ENCODE measurements around the gene ZNF497.

Gene ZNF497

GRCh38 chr19:58374200-58374599 lies 11.6 kb upstream of the ZNF497 start:
- DNase-seq (ENCODE audit: low read depth in 2 of 2) = peak in 1 of 2 donors; percentile 45
- TF ChIP-seq, protein P1, sequence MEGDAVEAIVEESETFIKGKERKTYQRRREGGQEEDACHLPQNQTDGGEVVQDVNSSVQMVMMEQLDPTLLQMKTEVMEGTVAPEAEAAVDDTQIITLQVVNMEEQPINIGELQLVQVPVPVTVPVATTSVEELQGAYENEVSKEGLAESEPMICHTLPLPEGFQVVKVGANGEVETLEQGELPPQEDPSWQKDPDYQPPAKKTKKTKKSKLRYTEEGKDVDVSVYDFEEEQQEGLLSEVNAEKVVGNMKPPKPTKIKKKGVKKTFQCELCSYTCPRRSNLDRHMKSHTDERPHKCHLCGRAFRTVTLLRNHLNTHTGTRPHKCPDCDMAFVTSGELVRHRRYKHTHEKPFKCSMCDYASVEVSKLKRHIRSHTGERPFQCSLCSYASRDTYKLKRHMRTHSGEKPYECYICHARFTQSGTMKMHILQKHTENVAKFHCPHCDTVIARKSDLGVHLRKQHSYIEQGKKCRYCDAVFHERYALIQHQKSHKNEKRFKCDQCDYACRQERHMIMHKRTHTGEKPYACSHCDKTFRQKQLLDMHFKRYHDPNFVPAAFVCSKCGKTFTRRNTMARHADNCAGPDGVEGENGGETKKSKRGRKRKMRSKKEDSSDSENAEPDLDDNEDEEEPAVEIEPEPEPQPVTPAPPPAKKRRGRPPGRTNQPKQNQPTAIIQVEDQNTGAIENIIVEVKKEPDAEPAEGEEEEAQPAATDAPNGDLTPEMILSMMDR (IDR thresholded peaks at IDR 0.05; ENCODE audit: low read depth, low read length) = no peak
- no peak overlapping the region for H3K4me3 ChIP-seq (replicated peaks in 1 of 2; ENCODE audit: low read depth in 2 of 2, low read length in 2 of 2)

DNA sequence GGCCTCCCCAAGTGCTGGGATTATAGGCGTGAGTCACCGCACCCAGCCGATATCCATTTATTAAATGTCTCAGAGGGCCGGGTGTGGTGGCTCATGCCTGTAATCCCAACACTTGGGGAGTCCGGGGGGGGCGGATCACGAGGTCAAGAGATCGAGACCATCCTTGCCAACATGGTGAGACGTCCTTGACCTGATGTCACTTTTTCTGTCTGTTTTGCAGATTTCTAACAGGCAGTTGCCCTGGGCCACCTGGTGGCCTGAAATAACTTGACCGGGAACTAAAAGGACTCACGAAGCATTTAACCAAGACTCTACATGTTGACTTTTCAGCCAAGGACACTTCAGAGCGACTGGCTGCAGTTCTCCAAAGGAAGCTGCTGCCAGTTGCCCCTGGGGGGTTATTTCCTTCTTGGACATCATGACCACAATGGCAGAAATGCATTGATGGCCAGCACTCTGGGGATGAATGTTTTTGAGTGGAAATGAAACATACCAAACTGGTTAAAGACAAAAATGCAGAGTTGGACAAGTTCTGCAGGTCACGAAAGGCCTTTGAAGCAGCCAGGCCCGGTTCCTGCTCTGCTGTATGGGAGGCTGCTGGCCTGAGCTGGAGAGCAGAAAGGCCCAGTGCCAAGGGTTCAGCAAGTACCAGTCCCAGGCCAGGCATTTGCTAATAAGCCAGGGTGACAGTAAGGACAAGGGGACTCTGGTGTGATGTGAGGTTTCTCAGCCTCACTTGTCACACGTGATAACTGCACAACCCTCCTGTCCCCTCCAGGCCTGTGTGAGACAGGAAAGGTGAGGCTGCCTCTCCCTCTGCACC lies 10.0 kb upstream of the ZNF497 start:
- no peak overlapping the region for H3K4me3 ChIP-seq (replicated peaks in 1 of 2; ENCODE audit: low read depth in 2 of 2, low read length in 2 of 2)
- no peak for DNase-seq (ENCODE audit: low read depth in 2 of 2)
- TF ChIP-seq, protein P1 (IDR thresholded peaks at IDR 0.05; ENCODE audit: low read depth, low read length) = peak; percentile 13

GRCh38 chr19:58368561-58369360 lies 6.2 kb upstream of the ZNF497 start:
- TF ChIP-seq, protein P1 (IDR thresholded peaks at IDR 0.05; ENCODE audit: low read depth, low read length) = no peak
- no peak overlapping the region for H3K4me3 ChIP-seq (replicated peaks in 1 of 2; ENCODE audit: low read depth in 2 of 2, low read length in 2 of 2)
- no peak for DNase-seq (ENCODE audit: low read depth in 2 of 2)

DNA sequence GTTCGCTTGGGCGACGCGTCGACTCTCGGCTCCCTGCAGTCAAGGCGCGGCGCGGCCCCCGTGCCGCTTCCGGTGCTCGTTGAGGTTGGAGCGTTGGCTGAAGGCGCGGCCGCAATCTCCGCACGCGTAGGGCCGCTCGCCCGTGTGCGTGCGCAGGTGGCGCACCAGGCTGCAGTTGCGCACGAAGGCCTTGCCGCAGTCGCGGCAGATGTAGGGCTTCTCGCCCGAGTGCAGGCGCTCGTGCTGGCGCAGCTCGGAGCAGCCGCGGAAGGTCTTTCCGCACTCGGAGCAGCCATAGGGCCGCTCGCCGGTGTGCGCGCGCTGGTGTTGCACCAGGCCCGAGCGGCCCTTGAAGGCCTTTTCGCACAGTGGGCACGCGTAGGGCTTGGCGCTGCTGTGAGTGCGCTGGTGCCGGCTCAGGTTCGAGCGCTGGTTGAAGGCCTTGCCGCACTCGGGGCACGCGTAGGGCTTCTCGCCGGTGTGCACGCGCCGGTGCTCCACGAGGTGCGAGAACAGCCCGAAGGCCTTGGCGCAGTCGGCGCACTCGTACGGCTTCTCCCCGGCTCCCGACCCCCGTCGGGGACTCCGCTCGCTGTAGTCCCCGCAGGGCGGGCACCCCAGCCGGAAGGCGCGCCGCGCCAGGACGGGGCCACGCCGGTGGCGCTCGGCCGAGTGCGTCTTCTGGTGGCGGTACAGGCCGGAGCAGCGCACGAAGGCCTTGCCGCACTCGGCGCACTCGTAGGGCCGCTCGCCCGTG lies 5.3 kb upstream of the ZNF497 start:
- TF ChIP-seq, protein P1 (IDR thresholded peaks at IDR 0.05; ENCODE audit: low read depth, low read length) = no peak
- H3K4me3 ChIP-seq (replicated peaks in 1 of 2; ENCODE audit: low read depth in 2 of 2, low read length in 2 of 2) = no peak overlapping the region
- DNase-seq (ENCODE audit: low read depth in 2 of 2) = no peak

GRCh38 chr19:58366585-58367430 lies 4.3 kb upstream of the ZNF497 start:
- TF ChIP-seq, protein P1 (IDR thresholded peaks at IDR 0.05; ENCODE audit: low read depth, low read length) = no peak
- no peak for DNase-seq (ENCODE audit: low read depth in 2 of 2)
- no peak overlapping the region for H3K4me3 ChIP-seq (replicated peaks in 1 of 2; ENCODE audit: low read depth in 2 of 2, low read length in 2 of 2)

GRCh38 chr19:58364146-58364545 lies 1.6 kb upstream of the ZNF497 start:
- TF ChIP-seq, protein P1 (IDR thresholded peaks at IDR 0.05; ENCODE audit: low read depth, low read length) = no peak

More at GRCh38 chr19:58364146-58364545, 1.6 kb upstream of the ZNF497 start:
- DNase-seq (ENCODE audit: low read depth in 2 of 2) = no peak
- no peak overlapping the region for H3K4me3 ChIP-seq (replicated peaks in 1 of 2; ENCODE audit: low read depth in 2 of 2, low read length in 2 of 2)
